A549 (cell line): Measurements from ENCODE around the gene GINS1. TPM values are rescaled to one million over a fixed set of nuclear protein-coding genes. Genes with fewer than 3 reads are reported as not detected.
"Not testable (repeated sequence)": the region's sequence is repeated elsewhere in the genome, so short reads cannot be mapped to it uniquely, and the experiment has no call there.

Experiments
- ATAC-seq, 2 experiments: fragments of 200-7000 bp in 1 of 2; fragments of >200 bp in 1 of 2; cut with Nextera tagmentation in 1 of 2; cut with Tn5 transposase in 1 of 2; 3 replicates each; pipeline versions ENCODE4 v1.8.0 to v1.9.1; 2018 to 2020; ENCODE audit warnings: mild to moderate bottlenecking in 1 of 2, moderate library complexity in 1 of 2
- CTCF ChIA-PET: fragments of 300-600 bp; sonication (Branson Sonifier 250); formaldehyde crosslinking; extraction: SDS; loops from one replicate; lab custom pipeline; 2021; ENCODE audit warnings: antibody characterized with exemption, inconsistent platforms; lab: Yijun Ruan, JAX
- POLR2A ChIA-PET: fragments of 350-600 bp; formaldehyde crosslinking; extraction: SDS; loops from one replicate; lab custom pipeline; 2021; ENCODE audit warnings: antibody characterized with exemption, inconsistent platforms; lab: Yijun Ruan, JAX
- DNase-seq, 2 experiments: peaks; one replicate each; pipeline versions ENCODE4 v3.0.0 to v3.0.0-alpha.2; 2011 to 2016; ENCODE audit warnings: low read depth in 1 of 2, low spot score in 1 of 2
- FAIRE-seq: peaks from 2 replicates; lab custom pipeline; 2011; peaks lifted over from hg19 to GRCh38; lab: Jason Lieb, UNC
- H3K27ac ChIP-seq, 2 experiments: fragments of >200 bp; sonication (Bioruptor Twin); formaldehyde crosslinking; 3 replicates each; pipeline ENCODE4 v1.5.1; 2016 to 2017
- H3K4me1 ChIP-seq: fragments of >200 bp; sonication (Bioruptor Twin); formaldehyde crosslinking; 3 replicates; pipeline ENCODE4 v1.6.1; 2016
- H3K4me2 ChIP-seq: fragments of >200 bp; sonication (Bioruptor Twin); formaldehyde crosslinking; 3 replicates; pipeline ENCODE4 v1.6.1; 2016
- H3K4me3 ChIP-seq: fragments of >200 bp; sonication (Bioruptor Twin); formaldehyde crosslinking; 3 replicates; pipeline ENCODE4 v1.5.1; 2016
- H3K9me3 ChIP-seq: fragments of >200 bp; sonication (Bioruptor Twin); formaldehyde crosslinking; 3 replicates; pipeline ENCODE4 v1.6.1; 2016
- CBX2 ChIP-seq: fragments of 200-600 bp; sonication (generic); IDR thresholded peaks from 2 replicates; pipeline ENCODE4 v1.6.1; 2016; ENCODE audit warnings: low read depth, mild to moderate bottlenecking, borderline replicate concordance
- CHD4 ChIP-seq: fragments of 200-600 bp; sonication (generic); IDR thresholded peaks from 2 replicates; pipeline ENCODE4 v1.6.1; 2016; ENCODE audit warnings: antibody characterized with exemption, mild to moderate bottlenecking, borderline replicate concordance
- FOSL2 ChIP-seq, 2 experiments: fragments of 450-650 bp in 1 of 2; fragments of >200 bp in 1 of 2; sonication (Bioruptor Twin) in 1 of 2; formaldehyde crosslinking; IDR thresholded peaks; 2 replicates each; pipeline versions ENCODE4 v1.5.0 to v1.6.1; 2016 to 2020; ENCODE audit warnings: mild to moderate bottlenecking in 1 of 2, moderate library complexity in 1 of 2
- HOXB13 ChIP-seq: fragments of 250-450 bp; sonication (Bioruptor Pico); IDR thresholded peaks from 2 replicates; pipeline ENCODE4 v1.5.0; 2020; ENCODE audit warnings: low read depth, mild to moderate bottlenecking, moderate library complexity
- JUNB ChIP-seq: fragments of >200 bp; sonication (Bioruptor Twin); formaldehyde crosslinking; IDR thresholded peaks from 2 replicates; pipeline ENCODE4 v1.6.1; 2016
- MYC ChIP-seq: IDR thresholded peaks from 2 replicates; pipeline ENCODE4 v1.6.1; 2012; ENCODE audit warnings: mild to moderate bottlenecking, inconsistent platforms, low read length, improper control_type of control experiment, borderline replicate concordance
- POLR2AphosphoS2 ChIP-seq: conservative IDR thresholded peaks from 2 replicates; pipeline ENCODE4 v1.6.1; 2012; ENCODE audit warnings: low read length, improper control_type of control experiment, inconsistent platforms
- RAD21 ChIP-seq, 2 experiments: fragments of >200 bp in 1 of 2; sonication (Bioruptor Twin) in 1 of 2; formaldehyde crosslinking in 1 of 2; IDR thresholded peaks in 1 of 2; conservative IDR thresholded peaks in 1 of 2; 2 replicates in 1 of 2; 3 replicates in 1 of 2; pipeline ENCODE4 v1.6.1; 2012 to 2018; ENCODE audit warnings: inconsistent platforms in 1 of 2
- SMC3 ChIP-seq: fragments of >200 bp; sonication (Bioruptor Twin); formaldehyde crosslinking; IDR thresholded peaks from 3 replicates; pipeline ENCODE4 v1.6.1; 2018; ENCODE audit warnings: inconsistent platforms
- SREBF2 ChIP-seq: fragments of 450-650 bp; IDR thresholded peaks from 2 replicates; pipeline ENCODE4 v1.6.1; 2014; ENCODE audit warnings: mild to moderate bottlenecking, moderate library complexity
- ZNF302 ChIP-seq: fragments of 250-450 bp; sonication (Bioruptor Pico); IDR thresholded peaks from 2 replicates; pipeline ENCODE4 v1.9.0; 2021; ENCODE audit warnings: inconsistent platforms, mild to moderate bottlenecking, moderate library complexity
- WGBS: methylation state at CpG from one replicate; pipeline ENCODE4 v1.1.6; 2017; ENCODE audit errors: missing lambda C conversion rate; 5-methylcytosine and 5-hydroxymethylcytosine counted together
- polyA plus RNA-seq, 4 experiments: library from polyadenylated mRNA; depleted of rRNA in 3 of 4; stranded (reverse); fragments of >200 nt; fragmentation: RNase III in 1 of 4; extraction: RNeasy Plus Mini Kit Qiagen cat#74134 plus additional on column Dnase treatment in 1 of 4; gene quantifications; 2 replicates in 3 of 4; 3 replicates in 1 of 4; pipeline ENCODE4 v1.2.3, GENCODE V29; 2011 to 2017
- TF ChIP-seq, protein P1 (sequence below): fragments of >200 bp; sonication (Bioruptor Twin); formaldehyde crosslinking; IDR thresholded peaks from 3 replicates; pipeline ENCODE4 v1.5.1; 2016
- TF ChIP-seq, protein P2 (sequence below): IDR thresholded peaks from 2 replicates; pipeline ENCODE4 v1.6.1; 2012
- TF ChIP-seq, protein P3 (sequence below): IDR thresholded peaks from 2 replicates; pipeline ENCODE4 v1.6.1; 2012
- TF ChIP-seq, protein P4 (sequence below): fragments of >200 bp; sonication (Bioruptor Twin); formaldehyde crosslinking; IDR thresholded peaks from 2 replicates; pipeline ENCODE4 v1.6.1; 2016
- TF ChIP-seq, protein P5 (sequence below): fragments of 150-350 bp; IDR thresholded peaks from 2 replicates; pipeline ENCODE4 v1.6.1; 2014; ENCODE audit warnings: low read depth, mild to moderate bottlenecking, low read length

Gene GINS1
- polyA plus RNA-seq, 2 of the 4 experiments (the other 2 are of a cell fraction): 34.2 to 46.4 TPM

DNA sequence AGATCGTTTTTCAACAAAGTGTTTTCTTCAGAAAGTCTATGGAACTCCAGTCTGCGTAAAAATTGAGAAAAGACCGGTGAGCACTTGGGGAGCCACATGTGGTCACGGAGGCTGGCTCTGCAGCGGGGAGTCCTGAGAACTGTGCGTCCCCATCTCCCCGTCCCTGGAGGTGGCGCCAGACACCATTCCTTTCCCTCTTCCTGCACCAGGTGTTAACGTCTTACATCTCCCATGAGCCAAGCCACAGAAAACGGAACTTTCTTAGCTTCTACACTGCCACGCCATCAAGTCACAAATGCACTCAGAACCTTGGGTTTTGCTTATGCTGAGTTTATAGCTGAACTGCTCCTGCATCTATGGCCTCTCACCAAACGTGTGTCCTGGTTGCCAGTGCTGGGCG, 62.6 kb downstream of the GINS1 start:
- TF ChIP-seq SMC3: peak; percentile 45
- no peak for TF ChIP-seq ZNF302 (CRISPR knock-in tag)
- TF ChIP-seq, protein P1, sequence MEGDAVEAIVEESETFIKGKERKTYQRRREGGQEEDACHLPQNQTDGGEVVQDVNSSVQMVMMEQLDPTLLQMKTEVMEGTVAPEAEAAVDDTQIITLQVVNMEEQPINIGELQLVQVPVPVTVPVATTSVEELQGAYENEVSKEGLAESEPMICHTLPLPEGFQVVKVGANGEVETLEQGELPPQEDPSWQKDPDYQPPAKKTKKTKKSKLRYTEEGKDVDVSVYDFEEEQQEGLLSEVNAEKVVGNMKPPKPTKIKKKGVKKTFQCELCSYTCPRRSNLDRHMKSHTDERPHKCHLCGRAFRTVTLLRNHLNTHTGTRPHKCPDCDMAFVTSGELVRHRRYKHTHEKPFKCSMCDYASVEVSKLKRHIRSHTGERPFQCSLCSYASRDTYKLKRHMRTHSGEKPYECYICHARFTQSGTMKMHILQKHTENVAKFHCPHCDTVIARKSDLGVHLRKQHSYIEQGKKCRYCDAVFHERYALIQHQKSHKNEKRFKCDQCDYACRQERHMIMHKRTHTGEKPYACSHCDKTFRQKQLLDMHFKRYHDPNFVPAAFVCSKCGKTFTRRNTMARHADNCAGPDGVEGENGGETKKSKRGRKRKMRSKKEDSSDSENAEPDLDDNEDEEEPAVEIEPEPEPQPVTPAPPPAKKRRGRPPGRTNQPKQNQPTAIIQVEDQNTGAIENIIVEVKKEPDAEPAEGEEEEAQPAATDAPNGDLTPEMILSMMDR: peak; percentile 45
- no peak for TF ChIP-seq MYC
- TF ChIP-seq RAD21 (conservative IDR thresholded peaks at IDR 0.05 in 1 of 2, IDR thresholded peaks at IDR 0.05 in 1 of 2): peak; percentile 67 to 78
- TF ChIP-seq FOSL2 (IDR thresholded peaks at IDR 0.05): no peak
- no peak for TF ChIP-seq FOSL2 (CRISPR knock-in tag; IDR thresholded peaks at IDR 0.05)
- POLR2A ChIA-PET: no interaction called here
- Histone ChIP-seq H3K4me3 (no peak overlapping the region), H3K9me3 (no peaks in the 10 kb centered on the region), H3K4me2 (no peak overlapping the region), H3K27ac (no peak overlapping the region), H3K4me1 (no peaks in the 10 kb centered on the region)
- DNase-seq (peak in 1 of 2 experiments; percentile 60), ATAC-seq (peak; percentile 67 to 84; a peak in 3 of 6 replicates), FAIRE-seq (peak; percentile 28)
- CTCF ChIA-PET: interaction anchor here (0.6 to 2.4 kb wide), 15 partner anchors 9 to 225 kb away, joined by 3 to 11 read pairs (median 3); no protein-coding TSS in a partner anchor
- 81% methylated on average over 13 of the region's 13 CpGs for WGBS

DNA sequence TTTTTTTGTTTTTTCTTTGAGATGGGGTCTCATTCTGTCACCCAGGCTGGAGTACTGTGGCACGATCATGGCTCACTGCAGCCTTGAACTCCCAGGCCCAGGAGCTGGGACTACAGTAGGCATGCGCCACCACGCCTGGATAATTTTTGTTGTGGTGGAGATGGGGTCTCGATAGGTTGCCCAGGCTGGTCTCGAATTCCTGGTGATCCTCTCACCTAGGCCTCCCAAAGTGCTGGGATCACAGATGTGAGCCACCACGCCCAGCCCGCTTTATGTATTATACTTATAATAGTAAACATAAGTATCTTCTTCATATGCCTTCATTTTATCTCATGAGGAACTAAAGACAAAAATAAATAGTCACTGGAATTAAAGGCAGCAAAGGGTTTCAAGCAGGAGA, 63.5 kb downstream of the GINS1 start:
- DNase-seq: no peak
- CTCF ChIA-PET: interaction anchor here (0.9 to 2.4 kb wide), 9 partner anchors 10 to 75 kb away, joined by 3 to 8 read pairs (median 3); no protein-coding TSS in a partner anchor
- no peak for TF ChIP-seq ZNF302 (CRISPR knock-in tag)
- TF ChIP-seq, protein P2, sequence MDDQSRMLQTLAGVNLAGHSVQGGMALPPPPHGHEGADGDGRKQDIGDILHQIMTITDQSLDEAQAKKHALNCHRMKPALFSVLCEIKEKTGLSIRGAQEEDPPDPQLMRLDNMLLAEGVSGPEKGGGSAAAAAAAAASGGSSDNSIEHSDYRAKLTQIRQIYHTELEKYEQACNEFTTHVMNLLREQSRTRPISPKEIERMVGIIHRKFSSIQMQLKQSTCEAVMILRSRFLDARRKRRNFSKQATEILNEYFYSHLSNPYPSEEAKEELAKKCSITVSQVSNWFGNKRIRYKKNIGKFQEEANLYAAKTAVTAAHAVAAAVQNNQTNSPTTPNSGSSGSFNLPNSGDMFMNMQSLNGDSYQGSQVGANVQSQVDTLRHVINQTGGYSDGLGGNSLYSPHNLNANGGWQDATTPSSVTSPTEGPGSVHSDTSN: no peak
- TF ChIP-seq JUNB: no peak
- TF ChIP-seq CBX2: no peak
- TF ChIP-seq, protein P3, sequence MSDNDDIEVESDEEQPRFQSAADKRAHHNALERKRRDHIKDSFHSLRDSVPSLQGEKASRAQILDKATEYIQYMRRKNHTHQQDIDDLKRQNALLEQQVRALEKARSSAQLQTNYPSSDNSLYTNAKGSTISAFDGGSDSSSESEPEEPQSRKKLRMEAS: no peak
- TF ChIP-seq, protein P4, sequence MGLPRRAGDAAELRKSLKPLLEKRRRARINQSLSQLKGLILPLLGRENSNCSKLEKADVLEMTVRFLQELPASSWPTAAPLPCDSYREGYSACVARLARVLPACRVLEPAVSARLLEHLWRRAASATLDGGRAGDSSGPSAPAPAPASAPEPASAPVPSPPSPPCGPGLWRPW: no peak
- TF ChIP-seq, protein P1: no peak
- no peak for TF ChIP-seq SREBF2
- no peak for TF ChIP-seq CHD4
- TF ChIP-seq, protein P5, sequence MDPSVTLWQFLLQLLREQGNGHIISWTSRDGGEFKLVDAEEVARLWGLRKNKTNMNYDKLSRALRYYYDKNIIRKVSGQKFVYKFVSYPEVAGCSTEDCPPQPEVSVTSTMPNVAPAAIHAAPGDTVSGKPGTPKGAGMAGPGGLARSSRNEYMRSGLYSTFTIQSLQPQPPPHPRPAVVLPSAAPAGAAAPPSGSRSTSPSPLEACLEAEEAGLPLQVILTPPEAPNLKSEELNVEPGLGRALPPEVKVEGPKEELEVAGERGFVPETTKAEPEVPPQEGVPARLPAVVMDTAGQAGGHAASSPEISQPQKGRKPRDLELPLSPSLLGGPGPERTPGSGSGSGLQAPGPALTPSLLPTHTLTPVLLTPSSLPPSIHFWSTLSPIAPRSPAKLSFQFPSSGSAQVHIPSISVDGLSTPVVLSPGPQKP: no peak
- no peak for TF ChIP-seq HOXB13 (CRISPR knock-in tag)
- TF ChIP-seq POLR2AphosphoS2: no peak
- Histone ChIP-seq H3K9me3 (no peaks in the 10 kb centered on the region), H3K27ac (no peak overlapping the region), H3K4me3 (no peak overlapping the region), H3K4me1 (no peaks in the 10 kb centered on the region), H3K4me2 (no peak overlapping the region)
- POLR2A ChIA-PET: no interaction called here
- no peak for FAIRE-seq
- no peak for ATAC-seq
- WGBS: 90% methylated on average over 7 of the region's 7 CpGs

DNA sequence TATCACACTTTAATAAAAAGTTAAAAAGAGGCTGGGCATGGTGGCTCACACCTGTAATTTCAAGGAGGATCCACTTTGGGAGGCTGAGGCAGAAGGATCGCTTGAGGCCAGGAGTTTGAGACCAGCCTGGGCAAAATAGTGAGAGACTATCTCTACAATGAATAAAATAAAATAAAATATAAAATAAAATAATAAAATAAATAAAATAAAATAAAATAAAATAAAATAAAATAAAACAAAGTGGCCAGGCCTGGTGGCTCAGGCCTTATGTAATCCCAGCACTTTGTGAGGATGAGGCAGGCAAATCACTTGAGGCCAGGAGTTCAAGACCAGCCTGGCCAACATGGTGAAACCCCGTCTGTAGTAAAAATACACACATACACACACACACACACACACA, 65.8 kb downstream of the GINS1 start:
- H3K9me3 ChIP-seq, ATAC-seq, H3K4me1 ChIP-seq, H3K27ac ChIP-seq, DNase-seq, H3K4me3 ChIP-seq, H3K4me2 ChIP-seq, FAIRE-seq, POLR2A ChIA-PET: not testable (repeated sequence)
- CTCF ChIA-PET: interaction anchor here (0.7 kb wide), 1 partner anchor 28 kb away, joined by 3 read pairs; no protein-coding TSS in a partner anchor
- WGBS: 84% methylated on average over 2 of the region's 2 CpGs
